GM23338 (cell line): ENCODE results near the gene SPIRE1. TPM values are rescaled to one million over a fixed set of nuclear protein-coding genes. Genes with fewer than 3 reads are reported as not detected.

Experiments
- ATAC-seq: fragments of 200-7000 bp; cut with Tn5 transposase; 3 replicates; pipeline ENCODE4 v1.9.1; 2020
- DNase-seq: peaks from one replicate; pipeline ENCODE4 v3.0.0-alpha.2; 2015; ENCODE audit warnings: low spot score
- H2AFZ ChIP-seq: fragments of 200-600 bp; sonication (generic); 2 replicates; pipeline ENCODE4 v1.8.0; 2016; ENCODE audit warnings: antibody characterized with exemption, mild to moderate bottlenecking, moderate library complexity
- H3F3A ChIP-seq: fragments of 200-600 bp; sonication (generic); replicated peaks from 2 replicates; pipeline ENCODE4 v1.8.0; 2017; ENCODE audit warnings: antibody characterized with exemption, mixed run types, low read depth
- H3K27ac ChIP-seq: fragments of 200-600 bp; sonication (generic); 2 replicates; pipeline ENCODE4 v1.6.1; 2016; ENCODE audit warnings: low read depth
- H3K27me3 ChIP-seq: fragments of 200-600 bp; sonication (generic); 2 replicates; pipeline ENCODE4 v1.8.0; 2016; ENCODE audit warnings: mild to moderate bottlenecking, mixed run types, moderate library complexity; ENCODE audit not compliant: insufficient read depth
- H3K36me3 ChIP-seq: fragments of 200-600 bp; sonication (generic); 2 replicates; pipeline ENCODE4 v1.8.0; 2016; ENCODE audit warnings: mild to moderate bottlenecking; ENCODE audit not compliant: insufficient read depth
- H3K4me1 ChIP-seq: fragments of 200-600 bp; sonication (generic); 2 replicates; pipeline ENCODE4 v1.8.0; 2016; ENCODE audit warnings: mild to moderate bottlenecking, moderate library complexity; ENCODE audit not compliant: insufficient read depth
- H3K4me2 ChIP-seq: fragments of 200-600 bp; sonication (generic); 2 replicates; pipeline ENCODE4 v1.7.1; 2017; ENCODE audit warnings: mixed run types
- H3K4me3 ChIP-seq: fragments of 200-600 bp; sonication (generic); 2 replicates; pipeline ENCODE4 v1.6.1; 2016; ENCODE audit warnings: mixed run types
- H3K79me2 ChIP-seq: fragments of 200-600 bp; sonication (generic); replicated peaks from 2 replicates; pipeline ENCODE4 v1.8.0; 2017; ENCODE audit warnings: mild to moderate bottlenecking; ENCODE audit not compliant: insufficient read depth
- H3K9me2 ChIP-seq: fragments of 200-600 bp; sonication (generic); 2 replicates; pipeline ENCODE4 v1.8.0; 2017; ENCODE audit not compliant: insufficient read depth
- H4K20me1 ChIP-seq: fragments of 200-600 bp; sonication (generic); replicated peaks from 2 replicates; pipeline ENCODE4 v1.8.0; 2017; ENCODE audit warnings: mild to moderate bottlenecking; ENCODE audit not compliant: insufficient read depth
- H3K27ac Mint-ChIP-seq: 2 replicates; pipeline ENCODE4 v1.8.0; 2020; ENCODE audit warnings: inconsistent platforms, mild to moderate bottlenecking, moderate library complexity, mixed read lengths
- H3K27me3 Mint-ChIP-seq: 3 replicates; pipeline ENCODE4 v1.8.0; 2022; ENCODE audit warnings: low read depth, mild to moderate bottlenecking, moderate library complexity, mixed read lengths, inconsistent platforms; ENCODE audit not compliant: insufficient read depth, poor library complexity
- H3K36me3 Mint-ChIP-seq: 3 replicates; pipeline ENCODE4 v1.8.0; 2021; ENCODE audit warnings: low read depth, mild to moderate bottlenecking, inconsistent platforms, moderate library complexity, mixed read lengths
- H3K4me1 Mint-ChIP-seq: 3 replicates; pipeline ENCODE4 v1.8.0; 2020; ENCODE audit warnings: mild to moderate bottlenecking, inconsistent platforms, mixed read lengths
- H3K4me3 Mint-ChIP-seq: 3 replicates; pipeline ENCODE4 v1.8.0; 2021; ENCODE audit warnings: moderate library complexity, mild to moderate bottlenecking, inconsistent platforms, mixed read lengths
- H3K9me3 Mint-ChIP-seq: 3 replicates; pipeline ENCODE4 v1.8.0; 2020; ENCODE audit warnings: moderate library complexity, mild to moderate bottlenecking, inconsistent platforms, mixed read lengths
- CREB1 ChIP-seq: fragments of 250-450 bp; sonication (Bioruptor Pico); IDR thresholded peaks from 2 replicates; pipeline ENCODE4 v1.5.0; 2020; ENCODE audit warnings: low read depth, mild to moderate bottlenecking, moderate library complexity
- EZH2 ChIP-seq: fragments of 200-600 bp; sonication (generic); IDR thresholded peaks from one replicate; pipeline ENCODE4 v1.8.0; 2017; ENCODE audit warnings: antibody characterized with exemption, mild to moderate bottlenecking, low read depth; ENCODE audit not compliant: unreplicated experiment
- EZH2phosphoT487 ChIP-seq: fragments of 200-600 bp; sonication (generic); IDR thresholded peaks from one replicate; pipeline ENCODE4 v1.8.1; 2018; ENCODE audit warnings: antibody characterized with exemption; ENCODE audit not compliant: unreplicated experiment
- JUNB ChIP-seq: IDR thresholded peaks from one replicate; pipeline ENCODE4 v1.6.1; 2016; ENCODE audit warnings: antibody characterized with exemption; ENCODE audit not compliant: unreplicated experiment
- NANOG ChIP-seq: IDR thresholded peaks from 2 replicates; pipeline ENCODE4 v1.6.1; 2016; ENCODE audit warnings: antibody characterized with exemption, borderline replicate concordance
- POLR2AphosphoS5 ChIP-seq: IDR thresholded peaks from 2 replicates; pipeline ENCODE4 v1.6.1; 2016; ENCODE audit warnings: antibody characterized with exemption, low read depth
- STAT1 ChIP-seq: IDR thresholded peaks from one replicate; pipeline ENCODE4 v1.6.1; 2016; ENCODE audit warnings: antibody characterized with exemption; ENCODE audit not compliant: unreplicated experiment
- ZNF114 ChIP-seq: fragments of 250-450 bp; sonication (Bioruptor Pico); IDR thresholded peaks from 2 replicates; pipeline ENCODE4 v1.5.0; 2020; ENCODE audit warnings: mild to moderate bottlenecking, moderate library complexity
- ZNF331 ChIP-seq: fragments of 250-450 bp; sonication (Bioruptor Pico); IDR thresholded peaks from 2 replicates; pipeline ENCODE4 v1.5.0; 2020; ENCODE audit warnings: low read depth, mild to moderate bottlenecking, moderate library complexity
- ZNF462 ChIP-seq: fragments of 250-450 bp; sonication (Bioruptor Pico); IDR thresholded peaks from 2 replicates; pipeline ENCODE4 v1.5.0; 2020; ENCODE audit warnings: mild to moderate bottlenecking, moderate library complexity
- polyA plus RNA-seq: library from polyadenylated mRNA; unstranded; fragments of >200 nt; fragmentation: Nextera tagmentation; extraction: Ambion mirVana; gene quantifications from 2 replicates; pipeline ENCODE4 v1.2.1, GENCODE V29; 2016
- total RNA-seq: library from RNA; depleted of rRNA; stranded (reverse); fragments of >200 nt; shearing (Covaris generic); gene quantifications from 2 replicates; pipeline ENCODE4 v1.2.3, GENCODE V29; 2014
- TF ChIP-seq, protein P1 (sequence below): IDR thresholded peaks from 2 replicates; pipeline ENCODE4 v1.6.1; 2016; ENCODE audit warnings: antibody characterized with exemption
- TF ChIP-seq, protein P2 (sequence below): IDR thresholded peaks from one replicate; pipeline ENCODE4 v1.6.1; 2018; ENCODE audit warnings: antibody characterized with exemption; ENCODE audit not compliant: unreplicated experiment
- TF ChIP-seq, protein P3 (sequence below), 2 experiments: fragments of 200-600 bp in 1 of 2; sonication (generic) in 1 of 2; conservative IDR thresholded peaks; 2 replicates each; pipeline versions ENCODE4 v1.5.1 to v1.6.1; 2016 to 2017; ENCODE audit warnings: antibody characterized with exemption in 2 of 2, low read depth in 2 of 2, mild to moderate bottlenecking in 2 of 2, moderate library complexity in 1 of 2

SPIRE1 gene
- total and polyA plus RNA-seq, 2 experiments from 2014 or later, result 2.9 to 15.5 TPM

GRCh38 chr18:12586956-12587355, 71.0 kb downstream of the SPIRE1 start:
- Histone ChIP-seq H3K9me2 (no peaks in the 10 kb centered on the region), H2AFZ (no peak overlapping the region), H3K4me3 (no peak overlapping the region), H3K27me3 (no peaks in the 10 kb centered on the region), H3K36me3 (no peaks in the 10 kb centered on the region), H3K79me2 (0 out of 2 replicates have a peak, but pooled peaks cover 3% of the 10 kb centered on the region), H3K4me2 (no peak overlapping the region), H4K20me1 (no peaks in the 10 kb centered on the region; the same call in 1 of the 2 replicates), H3K4me1 (no peaks in the 10 kb centered on the region), H3F3A (no peaks in the 10 kb centered on the region), H3K27ac (no peak overlapping the region)
- H3K27ac Mint-ChIP-seq, result no peak overlapping the region
- no peaks in the 10 kb centered on the region for H3K36me3 Mint-ChIP-seq
- ATAC-seq (no peak), DNase-seq (no peak)
- H3K4me1 Mint-ChIP-seq, result peaks cover 3% of the 10 kb centered on the region; the same call in 2 of the 3 replicates
- H3K9me3 Mint-ChIP-seq, result no peaks in the 10 kb centered on the region
- H3K27me3 Mint-ChIP-seq, result no peaks in the 10 kb centered on the region
- TF ChIP-seq ZNF462 (no peak), JUNB (no peak), EZH2phosphoT487 (no peak), ZNF114 (CRISPR knock-in tag) (no peak), CREB1 (CRISPR knock-in tag) (no peak), POLR2AphosphoS5 (no peak), ZNF331 (CRISPR knock-in tag) (no peak), NANOG (no peak), STAT1 (no peak), EZH2 (no peak)
- TF ChIP-seq, protein P1, sequence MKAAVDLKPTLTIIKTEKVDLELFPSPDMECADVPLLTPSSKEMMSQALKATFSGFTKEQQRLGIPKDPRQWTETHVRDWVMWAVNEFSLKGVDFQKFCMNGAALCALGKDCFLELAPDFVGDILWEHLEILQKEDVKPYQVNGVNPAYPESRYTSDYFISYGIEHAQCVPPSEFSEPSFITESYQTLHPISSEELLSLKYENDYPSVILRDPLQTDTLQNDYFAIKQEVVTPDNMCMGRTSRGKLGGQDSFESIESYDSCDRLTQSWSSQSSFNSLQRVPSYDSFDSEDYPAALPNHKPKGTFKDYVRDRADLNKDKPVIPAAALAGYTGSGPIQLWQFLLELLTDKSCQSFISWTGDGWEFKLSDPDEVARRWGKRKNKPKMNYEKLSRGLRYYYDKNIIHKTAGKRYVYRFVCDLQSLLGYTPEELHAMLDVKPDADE, result no peak
- TF ChIP-seq, protein P2, sequence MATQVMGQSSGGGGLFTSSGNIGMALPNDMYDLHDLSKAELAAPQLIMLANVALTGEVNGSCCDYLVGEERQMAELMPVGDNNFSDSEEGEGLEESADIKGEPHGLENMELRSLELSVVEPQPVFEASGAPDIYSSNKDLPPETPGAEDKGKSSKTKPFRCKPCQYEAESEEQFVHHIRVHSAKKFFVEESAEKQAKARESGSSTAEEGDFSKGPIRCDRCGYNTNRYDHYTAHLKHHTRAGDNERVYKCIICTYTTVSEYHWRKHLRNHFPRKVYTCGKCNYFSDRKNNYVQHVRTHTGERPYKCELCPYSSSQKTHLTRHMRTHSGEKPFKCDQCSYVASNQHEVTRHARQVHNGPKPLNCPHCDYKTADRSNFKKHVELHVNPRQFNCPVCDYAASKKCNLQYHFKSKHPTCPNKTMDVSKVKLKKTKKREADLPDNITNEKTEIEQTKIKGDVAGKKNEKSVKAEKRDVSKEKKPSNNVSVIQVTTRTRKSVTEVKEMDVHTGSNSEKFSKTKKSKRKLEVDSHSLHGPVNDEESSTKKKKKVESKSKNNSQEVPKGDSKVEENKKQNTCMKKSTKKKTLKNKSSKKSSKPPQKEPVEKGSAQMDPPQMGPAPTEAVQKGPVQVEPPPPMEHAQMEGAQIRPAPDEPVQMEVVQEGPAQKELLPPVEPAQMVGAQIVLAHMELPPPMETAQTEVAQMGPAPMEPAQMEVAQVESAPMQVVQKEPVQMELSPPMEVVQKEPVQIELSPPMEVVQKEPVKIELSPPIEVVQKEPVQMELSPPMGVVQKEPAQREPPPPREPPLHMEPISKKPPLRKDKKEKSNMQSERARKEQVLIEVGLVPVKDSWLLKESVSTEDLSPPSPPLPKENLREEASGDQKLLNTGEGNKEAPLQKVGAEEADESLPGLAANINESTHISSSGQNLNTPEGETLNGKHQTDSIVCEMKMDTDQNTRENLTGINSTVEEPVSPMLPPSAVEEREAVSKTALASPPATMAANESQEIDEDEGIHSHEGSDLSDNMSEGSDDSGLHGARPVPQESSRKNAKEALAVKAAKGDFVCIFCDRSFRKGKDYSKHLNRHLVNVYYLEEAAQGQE, result no peak
- TF ChIP-seq, protein P3, sequence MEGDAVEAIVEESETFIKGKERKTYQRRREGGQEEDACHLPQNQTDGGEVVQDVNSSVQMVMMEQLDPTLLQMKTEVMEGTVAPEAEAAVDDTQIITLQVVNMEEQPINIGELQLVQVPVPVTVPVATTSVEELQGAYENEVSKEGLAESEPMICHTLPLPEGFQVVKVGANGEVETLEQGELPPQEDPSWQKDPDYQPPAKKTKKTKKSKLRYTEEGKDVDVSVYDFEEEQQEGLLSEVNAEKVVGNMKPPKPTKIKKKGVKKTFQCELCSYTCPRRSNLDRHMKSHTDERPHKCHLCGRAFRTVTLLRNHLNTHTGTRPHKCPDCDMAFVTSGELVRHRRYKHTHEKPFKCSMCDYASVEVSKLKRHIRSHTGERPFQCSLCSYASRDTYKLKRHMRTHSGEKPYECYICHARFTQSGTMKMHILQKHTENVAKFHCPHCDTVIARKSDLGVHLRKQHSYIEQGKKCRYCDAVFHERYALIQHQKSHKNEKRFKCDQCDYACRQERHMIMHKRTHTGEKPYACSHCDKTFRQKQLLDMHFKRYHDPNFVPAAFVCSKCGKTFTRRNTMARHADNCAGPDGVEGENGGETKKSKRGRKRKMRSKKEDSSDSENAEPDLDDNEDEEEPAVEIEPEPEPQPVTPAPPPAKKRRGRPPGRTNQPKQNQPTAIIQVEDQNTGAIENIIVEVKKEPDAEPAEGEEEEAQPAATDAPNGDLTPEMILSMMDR (conservative IDR thresholded peaks at IDR 0.05; ENCODE audit: low read depth in 2 of 2), result no peak
- H3K4me3 Mint-ChIP-seq, result no peak overlapping the region
